SK-N-SH (cell line): ENCODE measurements around the gene ANKRD11. TPM values are rescaled to one million over a fixed set of nuclear protein-coding genes. Genes with fewer than 3 reads are reported as not detected.

Source experiments
- CTCF ChIA-PET: fragments of 300-600, 350-600 bp; formaldehyde crosslinking; extraction: SDS; loops from one replicate; lab custom pipeline; 2021; lab: Yijun Ruan, JAX
- POLR2A ChIA-PET: fragments of 350-600 bp; sonication (Branson Sonifier 250); formaldehyde crosslinking; extraction: SDS; loops from one replicate; lab custom pipeline; 2020; ENCODE audit warnings: antibody characterized with exemption, inconsistent platforms; lab: Yijun Ruan, JAX
- DNase-seq: peaks from one replicate; pipeline ENCODE4 v3.0.0; 2012
- H2AFZ ChIP-seq: fragments of 200-600 bp; sonication (generic); 2 replicates; pipeline ENCODE4 v1.8.1; 2016; ENCODE audit warnings: antibody characterized with exemption, mild to moderate bottlenecking, low read depth
- H3F3A ChIP-seq: fragments of 200-600 bp; sonication (generic); replicated peaks from 2 replicates; pipeline ENCODE3; 2016; ENCODE audit warnings: antibody characterized with exemption, mild to moderate bottlenecking; ENCODE audit not compliant: insufficient read depth
- H3K27ac ChIP-seq, 2 experiments: fragments of 200-500 bp in 1 of 2; fragments of 200-600 bp in 1 of 2; sonication (Bioruptor generic) in 1 of 2; sonication (generic), shearing (Covaris generic) in 1 of 2; 2 replicates each; pipeline versions ENCODE4 v1.5.1 to v1.6.1; 2014 to 2016; ENCODE audit warnings: low read depth in 2 of 2, inconsistent platforms in 1 of 2, low read length in 1 of 2, mild to moderate bottlenecking in 1 of 2, mixed read lengths in 1 of 2
- H3K27me3 ChIP-seq: fragments of 200-600 bp; sonication (generic), shearing (Covaris generic); 2 replicates; pipeline ENCODE4 v1.6.1; 2016; ENCODE audit warnings: mixed run types; ENCODE audit not compliant: insufficient read depth
- H3K36me3 ChIP-seq, 2 experiments: fragments of 200-500 bp in 1 of 2; fragments of 200-600 bp in 1 of 2; sonication (Bioruptor generic) in 1 of 2; sonication (generic) in 1 of 2; replicated peaks in 1 of 2; 2 replicates each; pipeline versions ENCODE3 to v1.5.1; 2014 to 2016; ENCODE audit warnings: low read length in 1 of 2, mild to moderate bottlenecking in 1 of 2; ENCODE audit not compliant: insufficient read depth in 2 of 2, control insufficient read depth in 1 of 2
- H3K4me1 ChIP-seq, 2 experiments: fragments of 200-500 bp in 1 of 2; fragments of 200-600 bp in 1 of 2; sonication (Bioruptor generic) in 1 of 2; sonication (generic), shearing (Covaris generic) in 1 of 2; 2 replicates each; pipeline versions ENCODE4 v1.5.1 to v1.6.1; 2014 to 2016; ENCODE audit warnings: low read depth in 1 of 2, low read length in 1 of 2, mixed run types in 1 of 2; ENCODE audit not compliant: insufficient read depth in 2 of 2, control insufficient read depth in 1 of 2
- H3K4me2 ChIP-seq: fragments of 200-600 bp; sonication (generic), shearing (Covaris generic); 2 replicates; pipeline ENCODE4 v1.6.1; 2017; ENCODE audit warnings: mixed run types
- H3K4me3 ChIP-seq, 2 experiments: fragments of 200-500 bp in 1 of 2; fragments of 200-600 bp in 1 of 2; sonication (Bioruptor generic) in 1 of 2; sonication (generic), shearing (Covaris generic) in 1 of 2; 2 replicates each; pipeline versions ENCODE4 v1.5.1 to v1.8.1; 2014 to 2016; ENCODE audit warnings: low read depth in 2 of 2, inconsistent platforms in 1 of 2, low read length in 1 of 2, mild to moderate bottlenecking in 1 of 2, mixed read lengths in 1 of 2, moderate library complexity in 1 of 2
- H3K79me2 ChIP-seq: fragments of 200-600 bp; sonication (generic); 2 replicates; pipeline ENCODE4 v1.8.1; 2017; ENCODE audit warnings: mild to moderate bottlenecking; ENCODE audit not compliant: insufficient read depth
- H3K9ac ChIP-seq: fragments of 200-600 bp; sonication (generic); 2 replicates; pipeline ENCODE4 v1.6.1; 2017; ENCODE audit warnings: mixed run types
- H3K9me2 ChIP-seq: fragments of 200-600 bp; sonication (generic); 2 replicates; pipeline ENCODE4 v1.6.1; 2017; ENCODE audit warnings: mixed run types
- H3K9me3 ChIP-seq: fragments of 200-600 bp; sonication (generic); 2 replicates; pipeline ENCODE4 v1.6.1; 2017; ENCODE audit warnings: mixed run types, mild to moderate bottlenecking, moderate library complexity
- H4K20me1 ChIP-seq: fragments of 200-600 bp; sonication (generic); 2 replicates; pipeline ENCODE4 v1.6.1; 2017; ENCODE audit warnings: mild to moderate bottlenecking, mixed run types; ENCODE audit not compliant: insufficient read depth
- CHD2 ChIP-seq: fragments of 150-350 bp; IDR thresholded peaks from 2 replicates; pipeline ENCODE4 v1.6.1; 2018; ENCODE audit warnings: low read length; ENCODE audit not compliant: partially characterized antibody
- ELF1 ChIP-seq: IDR thresholded peaks from 2 replicates; pipeline ENCODE4 v1.4.0; 2012
- EZH2phosphoT487 ChIP-seq: fragments of 200-600 bp; sonication (generic); IDR thresholded peaks from 2 replicates; pipeline ENCODE4 v1.6.1; 2017; ENCODE audit warnings: low read depth, mixed run types, mild to moderate bottlenecking, antibody characterized with exemption, moderate library complexity, borderline replicate concordance
- FOSL2 ChIP-seq: IDR thresholded peaks from 2 replicates; pipeline ENCODE4 v1.4.0; 2012; ENCODE audit warnings: low read depth, mild to moderate bottlenecking, moderate library complexity, borderline replicate concordance
- GABPA ChIP-seq: IDR thresholded peaks from 2 replicates; pipeline ENCODE4 v1.4.0; 2012; ENCODE audit warnings: low read depth, mild to moderate bottlenecking
- JUND ChIP-seq: IDR thresholded peaks from 2 replicates; pipeline ENCODE4 v1.4.0; 2012
- MEF2A ChIP-seq: IDR thresholded peaks from 2 replicates; pipeline ENCODE4 v1.4.0; 2012; ENCODE audit warnings: low read depth, borderline replicate concordance
- NFIC ChIP-seq: IDR thresholded peaks from 2 replicates; pipeline ENCODE4 v1.4.0; 2012; ENCODE audit warnings: borderline replicate concordance
- NRF1 ChIP-seq: IDR thresholded peaks from 2 replicates; pipeline ENCODE4 v1.6.1; 2012; ENCODE audit warnings: low read depth, mild to moderate bottlenecking, low read length
- POLR2AphosphoS5 ChIP-seq: IDR thresholded peaks from 2 replicates; pipeline ENCODE4 v1.6.1; 2012; ENCODE audit warnings: low read depth, low read length
- RAD21 ChIP-seq: IDR thresholded peaks from 2 replicates; pipeline ENCODE4 v1.6.1; 2012; ENCODE audit warnings: mild to moderate bottlenecking, low read length
- RCOR1 ChIP-seq: fragments of 150-350 bp; IDR thresholded peaks from 2 replicates; pipeline ENCODE4 v1.6.1; 2017; ENCODE audit warnings: antibody characterized with exemption, low read length
- RXRA ChIP-seq: IDR thresholded peaks from 2 replicates; pipeline ENCODE4 v1.4.0; 2012; ENCODE audit warnings: low read depth, mild to moderate bottlenecking, borderline replicate concordance
- SMC3 ChIP-seq: IDR thresholded peaks from 2 replicates; pipeline ENCODE4 v1.6.1; 2012; ENCODE audit warnings: low read depth, low read length, improper control_type of control experiment
- TEAD4 ChIP-seq: IDR thresholded peaks from 2 replicates; pipeline ENCODE4 v1.4.0; 2012; ENCODE audit warnings: mild to moderate bottlenecking, borderline replicate concordance; ENCODE audit not compliant: insufficient read depth
- WGBS: methylation state at CpG from one replicate; pipeline ENCODE4 v1.1.6; 2017; ENCODE audit warnings: low lambda C conversion rate; 5-methylcytosine and 5-hydroxymethylcytosine counted together
- polyA plus RNA-seq, 3 experiments: library from polyadenylated mRNA; depleted of rRNA; stranded (reverse); fragments of >200 nt; gene quantifications; 2 replicates each; pipeline ENCODE4 v1.2.3, GENCODE V29; 2012
- TF ChIP-seq, protein P1 (sequence below): fragments of 150-350 bp; IDR thresholded peaks from 2 replicates; pipeline ENCODE4 v1.6.1; 2017; ENCODE audit warnings: antibody characterized with exemption, low read length, low read depth, borderline replicate concordance
- TF ChIP-seq, protein P2 (sequence below): IDR thresholded peaks from 2 replicates; pipeline ENCODE4 v1.6.1; 2012; ENCODE audit warnings: mild to moderate bottlenecking, low read depth, low read length, moderate library complexity
- TF ChIP-seq, protein P3 (sequence below): fragments of 200-600 bp; sonication (generic); IDR thresholded peaks from 2 replicates; pipeline ENCODE4 v1.6.1; 2017; ENCODE audit warnings: antibody characterized with exemption, mild to moderate bottlenecking, moderate library complexity
- TF ChIP-seq, protein P4 (sequence below): IDR thresholded peaks from 2 replicates; pipeline ENCODE4 v1.4.0; 2012; ENCODE audit warnings: low read depth, borderline replicate concordance
- TF ChIP-seq, protein P5 (sequence below): IDR thresholded peaks from 2 replicates; pipeline ENCODE4 v1.4.0; 2012; ENCODE audit warnings: low read depth

The ANKRD11 gene
- polyA plus RNA-seq, 1 of the 3 experiments (the other 2 are of a cell fraction), result 50.2 TPM

DNA sequence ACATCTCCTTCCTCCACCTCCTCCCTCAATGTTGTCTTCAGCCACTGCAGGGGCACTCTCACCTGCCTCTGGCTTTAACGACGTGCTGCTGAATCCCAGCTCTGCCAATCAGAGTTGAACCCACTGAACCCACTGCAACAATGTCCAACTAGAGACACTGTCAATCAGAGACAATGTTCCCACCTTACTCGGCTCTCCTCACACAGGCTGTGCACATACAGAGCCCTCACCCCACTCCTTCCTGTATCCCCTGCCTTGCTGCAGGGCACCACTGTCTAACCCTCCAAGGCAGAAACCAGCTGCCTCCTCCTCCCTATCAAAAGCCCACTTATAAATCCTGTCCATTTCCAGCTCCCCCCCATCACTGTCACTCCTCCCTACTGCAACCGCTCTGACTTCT, 58.7 kb downstream of the ANKRD11 start:
- no peaks in the 10 kb centered on the region for H3K9me2 ChIP-seq

DNA sequence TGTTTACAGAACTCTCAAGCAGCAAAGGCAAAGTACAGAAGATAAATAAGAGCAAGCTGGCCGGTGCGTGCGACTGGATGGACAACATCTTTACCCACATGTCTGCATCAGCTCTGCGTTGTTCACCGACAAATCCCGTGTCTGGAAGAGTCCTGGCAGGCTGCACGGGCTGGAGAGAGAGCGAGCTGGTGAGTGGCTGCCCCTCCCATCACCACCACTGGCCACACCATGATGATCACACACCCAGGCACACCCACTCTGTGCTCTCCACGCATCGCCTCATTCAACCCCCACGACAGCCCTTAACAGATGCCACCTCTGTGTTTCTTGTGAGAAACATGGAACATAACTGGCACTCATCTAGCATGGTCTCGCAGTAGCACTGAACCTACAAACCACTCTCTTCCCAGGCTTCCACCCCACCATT, 59.2 kb downstream of the ANKRD11 start:
- H3F3A ChIP-seq, result peaks cover 8% of the 10 kb centered on the region
- H3K4me3 ChIP-seq, result no peak overlapping the region
- H3K27ac ChIP-seq, result no peak overlapping the region; a peak in 1 of 4 replicates
- ChIA-PET CTCF (no interaction called here), POLR2A (no interaction called here)
- H2AFZ ChIP-seq, result no peak overlapping the region
- peaks cover under 1 to 7% of the 10 kb centered on the region in 2 experiments for H3K36me3 ChIP-seq
- no peak overlapping the region for H3K4me2 ChIP-seq
- peaks cover 91% of the 10 kb centered on the region for H4K20me1 ChIP-seq
- H3K9me2 ChIP-seq, result no peaks in the 10 kb centered on the region
- no peaks in the 10 kb centered on the region for H3K27me3 ChIP-seq
- DNase-seq, result no peak
- H3K9me3 ChIP-seq, result no peaks in the 10 kb centered on the region
- WGBS, result 80% methylated on average over 12 of the region's 12 CpGs
- H3K79me2 ChIP-seq, result peaks cover 85% of the 10 kb centered on the region
- no peak overlapping the region for H3K9ac ChIP-seq
- H3K4me1 ChIP-seq, result peaks cover 0 to 27% of the 10 kb centered on the region in 2 experiments; a peak in 1 of 4 replicates
- TF ChIP-seq ELF1 (no peak), NRF1 (no peak), MEF2A (no peak), RXRA (no peak), TEAD4 (no peak), SMC3 (no peak), EZH2phosphoT487 (no peak), FOSL2 (no peak), POLR2AphosphoS5 (no peak), NFIC (no peak)
- TF ChIP-seq, protein P1, sequence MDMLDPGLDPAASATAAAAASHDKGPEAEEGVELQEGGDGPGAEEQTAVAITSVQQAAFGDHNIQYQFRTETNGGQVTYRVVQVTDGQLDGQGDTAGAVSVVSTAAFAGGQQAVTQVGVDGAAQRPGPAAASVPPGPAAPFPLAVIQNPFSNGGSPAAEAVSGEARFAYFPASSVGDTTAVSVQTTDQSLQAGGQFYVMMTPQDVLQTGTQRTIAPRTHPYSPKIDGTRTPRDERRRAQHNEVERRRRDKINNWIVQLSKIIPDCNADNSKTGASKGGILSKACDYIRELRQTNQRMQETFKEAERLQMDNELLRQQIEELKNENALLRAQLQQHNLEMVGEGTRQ, result no peak
- TF ChIP-seq, protein P2, sequence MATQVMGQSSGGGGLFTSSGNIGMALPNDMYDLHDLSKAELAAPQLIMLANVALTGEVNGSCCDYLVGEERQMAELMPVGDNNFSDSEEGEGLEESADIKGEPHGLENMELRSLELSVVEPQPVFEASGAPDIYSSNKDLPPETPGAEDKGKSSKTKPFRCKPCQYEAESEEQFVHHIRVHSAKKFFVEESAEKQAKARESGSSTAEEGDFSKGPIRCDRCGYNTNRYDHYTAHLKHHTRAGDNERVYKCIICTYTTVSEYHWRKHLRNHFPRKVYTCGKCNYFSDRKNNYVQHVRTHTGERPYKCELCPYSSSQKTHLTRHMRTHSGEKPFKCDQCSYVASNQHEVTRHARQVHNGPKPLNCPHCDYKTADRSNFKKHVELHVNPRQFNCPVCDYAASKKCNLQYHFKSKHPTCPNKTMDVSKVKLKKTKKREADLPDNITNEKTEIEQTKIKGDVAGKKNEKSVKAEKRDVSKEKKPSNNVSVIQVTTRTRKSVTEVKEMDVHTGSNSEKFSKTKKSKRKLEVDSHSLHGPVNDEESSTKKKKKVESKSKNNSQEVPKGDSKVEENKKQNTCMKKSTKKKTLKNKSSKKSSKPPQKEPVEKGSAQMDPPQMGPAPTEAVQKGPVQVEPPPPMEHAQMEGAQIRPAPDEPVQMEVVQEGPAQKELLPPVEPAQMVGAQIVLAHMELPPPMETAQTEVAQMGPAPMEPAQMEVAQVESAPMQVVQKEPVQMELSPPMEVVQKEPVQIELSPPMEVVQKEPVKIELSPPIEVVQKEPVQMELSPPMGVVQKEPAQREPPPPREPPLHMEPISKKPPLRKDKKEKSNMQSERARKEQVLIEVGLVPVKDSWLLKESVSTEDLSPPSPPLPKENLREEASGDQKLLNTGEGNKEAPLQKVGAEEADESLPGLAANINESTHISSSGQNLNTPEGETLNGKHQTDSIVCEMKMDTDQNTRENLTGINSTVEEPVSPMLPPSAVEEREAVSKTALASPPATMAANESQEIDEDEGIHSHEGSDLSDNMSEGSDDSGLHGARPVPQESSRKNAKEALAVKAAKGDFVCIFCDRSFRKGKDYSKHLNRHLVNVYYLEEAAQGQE, result no peak
- TF ChIP-seq, protein P3, sequence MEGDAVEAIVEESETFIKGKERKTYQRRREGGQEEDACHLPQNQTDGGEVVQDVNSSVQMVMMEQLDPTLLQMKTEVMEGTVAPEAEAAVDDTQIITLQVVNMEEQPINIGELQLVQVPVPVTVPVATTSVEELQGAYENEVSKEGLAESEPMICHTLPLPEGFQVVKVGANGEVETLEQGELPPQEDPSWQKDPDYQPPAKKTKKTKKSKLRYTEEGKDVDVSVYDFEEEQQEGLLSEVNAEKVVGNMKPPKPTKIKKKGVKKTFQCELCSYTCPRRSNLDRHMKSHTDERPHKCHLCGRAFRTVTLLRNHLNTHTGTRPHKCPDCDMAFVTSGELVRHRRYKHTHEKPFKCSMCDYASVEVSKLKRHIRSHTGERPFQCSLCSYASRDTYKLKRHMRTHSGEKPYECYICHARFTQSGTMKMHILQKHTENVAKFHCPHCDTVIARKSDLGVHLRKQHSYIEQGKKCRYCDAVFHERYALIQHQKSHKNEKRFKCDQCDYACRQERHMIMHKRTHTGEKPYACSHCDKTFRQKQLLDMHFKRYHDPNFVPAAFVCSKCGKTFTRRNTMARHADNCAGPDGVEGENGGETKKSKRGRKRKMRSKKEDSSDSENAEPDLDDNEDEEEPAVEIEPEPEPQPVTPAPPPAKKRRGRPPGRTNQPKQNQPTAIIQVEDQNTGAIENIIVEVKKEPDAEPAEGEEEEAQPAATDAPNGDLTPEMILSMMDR, result no peak

More for the DNA sequence above, 58.7 kb downstream of the ANKRD11 start:
- Histone ChIP-seq H3K4me1 (peaks cover 0 to 27% of the 10 kb centered on the region in 2 experiments; a peak in 1 of 4 replicates), H3K27me3 (no peaks in the 10 kb centered on the region), H3K4me3 (no peak overlapping the region), H3F3A (peaks cover 8% of the 10 kb centered on the region), H2AFZ (no peak overlapping the region), H3K36me3 (peaks cover 3% of the 10 kb centered on the region in 2 experiments), H3K27ac (no peak overlapping the region; a peak in 1 of 4 replicates), H3K9ac (no peak overlapping the region), H3K9me3 (no peaks in the 10 kb centered on the region), H3K79me2 (peaks cover 85% of the 10 kb centered on the region), H4K20me1 (peaks cover 91% of the 10 kb centered on the region), H3K4me2 (no peak overlapping the region)
- 91% methylated on average over 4 of the region's 4 CpGs for WGBS
- no peak for TF ChIP-seq GABPA
- TF ChIP-seq, protein P4, sequence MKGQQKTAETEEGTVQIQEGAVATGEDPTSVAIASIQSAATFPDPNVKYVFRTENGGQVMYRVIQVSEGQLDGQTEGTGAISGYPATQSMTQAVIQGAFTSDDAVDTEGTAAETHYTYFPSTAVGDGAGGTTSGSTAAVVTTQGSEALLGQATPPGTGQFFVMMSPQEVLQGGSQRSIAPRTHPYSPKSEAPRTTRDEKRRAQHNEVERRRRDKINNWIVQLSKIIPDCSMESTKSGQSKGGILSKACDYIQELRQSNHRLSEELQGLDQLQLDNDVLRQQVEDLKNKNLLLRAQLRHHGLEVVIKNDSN, result no peak
- TF ChIP-seq RCOR1, result no peak
- no peak for TF ChIP-seq NRF1
- TF ChIP-seq RAD21, result no peak
- TF ChIP-seq, protein P1, result no peak
- TF ChIP-seq, protein P5, sequence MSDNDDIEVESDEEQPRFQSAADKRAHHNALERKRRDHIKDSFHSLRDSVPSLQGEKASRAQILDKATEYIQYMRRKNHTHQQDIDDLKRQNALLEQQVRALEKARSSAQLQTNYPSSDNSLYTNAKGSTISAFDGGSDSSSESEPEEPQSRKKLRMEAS, result no peak
- TF ChIP-seq RXRA, result no peak
- no peak for TF ChIP-seq SMC3
- no peak for TF ChIP-seq CHD2
- no peak for TF ChIP-seq JUND
- POLR2A ChIA-PET, result no interaction called here
- DNase-seq, result no peak
- CTCF ChIA-PET, result no interaction called here
